ENCODE data around the gene ITGA7.
A peak's percentile ranks its signal among the peaks of the same experiment; 100 is the strongest.
"Not testable (repeated sequence)": the region's sequence is repeated elsewhere in the genome, so short reads cannot be mapped to it uniquely, and the experiment has no call there.

ITGA7 gene

DNA sequence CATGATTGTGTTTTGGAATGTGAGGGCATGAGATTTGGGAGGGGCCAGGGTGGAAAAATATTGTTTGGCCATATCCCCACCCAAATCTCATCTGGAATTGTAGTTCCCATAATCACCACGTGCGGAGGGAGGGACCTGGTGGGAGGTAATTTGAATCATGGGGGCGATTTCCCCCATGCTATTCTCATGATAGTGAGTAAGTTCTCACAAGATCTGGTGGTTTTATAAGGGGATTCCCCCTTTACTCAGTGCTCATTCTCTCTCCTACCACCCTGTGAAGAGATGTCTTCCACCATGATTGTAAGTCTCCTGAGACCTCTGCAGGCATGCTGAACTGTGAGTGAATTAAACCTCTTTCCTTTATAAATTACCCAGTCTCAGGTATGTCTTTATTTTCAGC, 55.4 kb downstream of the ITGA7 start:
- Histone ChIP-seq H3K36me3 (ENCODE audit: control insufficient read depth in 5 of 5, insufficient read depth in 5 of 5, low read length in 5 of 5) (no peaks in the 10 kb centered on the region), H3K27ac (ENCODE audit: low read depth, low read length) (no peak overlapping the region), H3K9ac (ENCODE audit: low read length in 5 of 5) (no peak overlapping the region), H3K27me3 (ENCODE audit: control insufficient read depth in 5 of 5, insufficient read depth in 4 of 5, low read length in 5 of 5) (no peaks in the 10 kb centered on the region), H3K9me3 (ENCODE audit: control insufficient read depth in 5 of 5, low read length in 5 of 5) (no peaks in the 10 kb centered on the region), H3K4me1 (ENCODE audit: control insufficient read depth in 5 of 5, insufficient read depth in 5 of 5, low read length in 5 of 5) (peaks cover 0 to 6% (median 0%) of the 10 kb centered on the region in 5 donors), H3K4me3 (ENCODE audit: low read depth in 1 of 5, low read length in 5 of 5) (no peak overlapping the region)

- peaks cover 2 to 10% (median 6%) of the 10 kb centered on the region in 5 donors for H3K4me1 ChIP-seq (ENCODE audit: control insufficient read depth in 5 of 5, insufficient read depth in 5 of 5, low read length in 5 of 5)
- H3K9ac ChIP-seq (ENCODE audit: low read length in 5 of 5), result no peak overlapping the region
- H3K27me3 ChIP-seq (ENCODE audit: control insufficient read depth in 5 of 5, insufficient read depth in 4 of 5, low read length in 5 of 5), result no peaks in the 10 kb centered on the region
- no peaks in the 10 kb centered on the region for H3K36me3 ChIP-seq (ENCODE audit: control insufficient read depth in 5 of 5, insufficient read depth in 5 of 5, low read length in 5 of 5)
- H3K27ac ChIP-seq (ENCODE audit: low read depth, low read length), result no peak overlapping the region
- H3K4me3 ChIP-seq (ENCODE audit: low read depth in 1 of 5, low read length in 5 of 5), result no peak overlapping the region
- H3K9me3 ChIP-seq (ENCODE audit: control insufficient read depth in 5 of 5, low read length in 5 of 5), result no peaks in the 10 kb centered on the region
Measured at GRCh38 chr12:55651299-55651683, 56.4 kb downstream of the ITGA7 start.

DNA sequence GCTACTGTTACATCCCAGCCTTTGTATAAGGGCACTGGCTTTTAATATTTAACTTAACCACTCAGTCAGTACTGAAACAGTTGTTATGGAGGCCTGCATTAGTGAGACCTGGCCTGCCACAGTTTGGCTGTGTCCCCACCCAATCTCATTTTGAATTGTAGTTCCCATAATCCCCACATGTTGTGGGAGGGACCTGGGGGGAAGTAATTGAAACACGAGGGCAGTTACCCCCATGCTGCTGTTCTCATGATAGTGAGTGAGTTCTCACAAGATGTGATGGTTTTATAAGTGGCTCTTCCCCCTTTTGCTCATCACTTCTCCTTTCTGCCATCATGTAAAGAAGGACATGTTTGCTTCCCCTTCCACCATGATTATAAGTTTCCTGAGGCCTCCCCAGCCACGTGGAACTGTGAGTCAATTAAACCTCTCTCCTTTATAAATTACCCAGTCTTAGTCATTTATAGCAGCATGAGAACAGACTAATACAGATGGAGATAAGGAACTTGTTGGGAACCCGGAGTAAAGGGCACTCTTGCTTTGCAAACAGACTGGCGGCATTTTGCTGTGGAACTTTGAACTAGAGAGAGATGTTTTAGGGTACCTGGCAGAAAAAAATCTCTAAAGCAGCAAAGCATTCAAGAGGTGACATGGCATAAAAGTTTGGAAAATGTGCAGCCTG, 56.9 kb downstream of the ITGA7 start:
- H3K27me3 ChIP-seq (ENCODE audit: control insufficient read depth in 5 of 5, insufficient read depth in 4 of 5, low read length in 5 of 5); H3K36me3 ChIP-seq (ENCODE audit: control insufficient read depth in 5 of 5, insufficient read depth in 5 of 5, low read length in 5 of 5); H3K27ac ChIP-seq (ENCODE audit: low read depth, low read length); H3K9ac ChIP-seq (ENCODE audit: low read length in 5 of 5); H3K4me3 ChIP-seq (ENCODE audit: low read depth in 1 of 5, low read length in 5 of 5); H3K9me3 ChIP-seq (ENCODE audit: control insufficient read depth in 5 of 5, low read length in 5 of 5): not testable (repeated sequence)
- H3K4me1 ChIP-seq (ENCODE audit: control insufficient read depth in 5 of 5, insufficient read depth in 5 of 5, low read length in 5 of 5), result peaks cover 2 to 13% (median 9%) of the 10 kb centered on the region in 5 donors

- Histone ChIP-seq H3K4me3 (ENCODE audit: low read depth in 1 of 5, low read length in 5 of 5) (peak overlapping the region in 2 of 5 donors; percentile 42 to 60), H3K9me3 (ENCODE audit: control insufficient read depth in 5 of 5, low read length in 5 of 5) (no peaks in the 10 kb centered on the region), H3K27ac (ENCODE audit: low read depth, low read length) (no peak overlapping the region), H3K4me1 (ENCODE audit: control insufficient read depth in 5 of 5, insufficient read depth in 5 of 5, low read length in 5 of 5) (peaks cover 2 to 17% (median 10%) of the 10 kb centered on the region in 5 donors), H3K36me3 (ENCODE audit: control insufficient read depth in 5 of 5, insufficient read depth in 5 of 5, low read length in 5 of 5) (no peaks in the 10 kb centered on the region), H3K9ac (ENCODE audit: low read length in 5 of 5) (peak overlapping the region in 1 of 5 donors; percentile 35), H3K27me3 (ENCODE audit: control insufficient read depth in 5 of 5, insufficient read depth in 4 of 5, low read length in 5 of 5) (no peaks in the 10 kb centered on the region)
Measured at GRCh38 chr12:55647027-55647426, 60.7 kb downstream of the ITGA7 start.

DNA sequence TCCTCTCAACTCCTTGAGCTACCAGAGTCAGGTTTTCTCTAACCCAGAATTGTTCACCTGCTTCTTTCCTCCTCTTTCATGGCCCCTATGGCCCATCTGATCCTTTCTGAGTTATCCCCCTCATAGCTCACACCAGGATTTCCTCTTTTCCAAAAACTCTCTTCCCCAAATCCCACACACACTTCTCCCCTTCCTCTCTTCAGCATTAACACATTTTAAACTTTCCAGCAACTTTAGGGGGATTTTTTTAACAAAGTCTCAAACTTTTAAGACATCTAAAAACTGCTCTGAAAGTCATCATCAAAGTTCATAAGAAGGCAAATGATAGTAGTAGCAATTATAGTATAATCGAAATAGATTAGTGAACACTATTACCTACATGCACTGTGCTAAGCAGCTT, 63.1 kb downstream of the ITGA7 start:
- Histone ChIP-seq H3K4me1 (ENCODE audit: control insufficient read depth in 5 of 5, insufficient read depth in 5 of 5, low read length in 5 of 5) (peaks cover 2 to 17% (median 13%) of the 10 kb centered on the region in 5 donors), H3K4me3 (ENCODE audit: low read depth in 1 of 5, low read length in 5 of 5) (no peak overlapping the region), H3K9me3 (ENCODE audit: control insufficient read depth in 5 of 5, low read length in 5 of 5) (no peaks in the 10 kb centered on the region), H3K36me3 (ENCODE audit: control insufficient read depth in 5 of 5, insufficient read depth in 5 of 5, low read length in 5 of 5) (no peaks in the 10 kb centered on the region), H3K9ac (ENCODE audit: low read length in 5 of 5) (no peak overlapping the region), H3K27ac (ENCODE audit: low read depth, low read length) (no peak overlapping the region), H3K27me3 (ENCODE audit: control insufficient read depth in 5 of 5, insufficient read depth in 4 of 5, low read length in 5 of 5) (no peaks in the 10 kb centered on the region)

- no peak overlapping the region for H3K4me3 ChIP-seq (ENCODE audit: low read depth in 1 of 5, low read length in 5 of 5)
- H3K36me3 ChIP-seq (ENCODE audit: control insufficient read depth in 5 of 5, insufficient read depth in 5 of 5, low read length in 5 of 5), result no peaks in the 10 kb centered on the region
- no peak overlapping the region for H3K27ac ChIP-seq (ENCODE audit: low read depth, low read length)
- no peak overlapping the region for H3K9ac ChIP-seq (ENCODE audit: low read length in 5 of 5)
- peaks cover 2 to 17% (median 13%) of the 10 kb centered on the region in 5 donors for H3K4me1 ChIP-seq (ENCODE audit: control insufficient read depth in 5 of 5, insufficient read depth in 5 of 5, low read length in 5 of 5)
- peaks cover 0 to 5% (median 0%) of the 10 kb centered on the region in 5 donors for H3K27me3 ChIP-seq (ENCODE audit: control insufficient read depth in 5 of 5, insufficient read depth in 4 of 5, low read length in 5 of 5)
- H3K9me3 ChIP-seq (ENCODE audit: control insufficient read depth in 5 of 5, low read length in 5 of 5), result no peaks in the 10 kb centered on the region
Measured at GRCh38 chr12:55642669-55643068, 65.0 kb downstream of the ITGA7 start.

DNA sequence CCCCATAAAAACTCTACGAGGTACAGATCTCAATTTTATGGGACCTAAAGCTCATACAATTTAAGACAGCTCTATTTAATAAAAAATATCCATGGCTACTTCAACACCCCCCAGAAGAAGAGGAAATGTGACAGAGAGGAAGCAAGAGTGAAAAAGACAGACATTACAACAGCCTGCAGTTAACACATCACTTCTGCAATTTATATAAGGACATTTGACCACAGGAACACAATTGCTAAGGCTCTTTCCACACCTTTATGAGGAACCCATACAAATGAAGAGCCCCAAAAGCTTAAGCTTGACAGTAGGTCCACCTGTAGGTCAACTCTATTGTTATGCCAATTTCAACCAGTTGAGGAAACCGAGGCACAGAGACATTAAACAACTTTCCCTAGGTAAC, 65.4 kb downstream of the ITGA7 start:
- Histone ChIP-seq H3K9me3 (ENCODE audit: control insufficient read depth in 5 of 5, low read length in 5 of 5) (no peaks in the 10 kb centered on the region), H3K9ac (ENCODE audit: low read length in 5 of 5) (no peak overlapping the region), H3K27me3 (ENCODE audit: control insufficient read depth in 5 of 5, insufficient read depth in 4 of 5, low read length in 5 of 5) (peaks cover 0 to 5% (median 0%) of the 10 kb centered on the region in 5 donors), H3K4me1 (ENCODE audit: control insufficient read depth in 5 of 5, insufficient read depth in 5 of 5, low read length in 5 of 5) (peaks cover 2 to 17% (median 13%) of the 10 kb centered on the region in 5 donors), H3K27ac (ENCODE audit: low read depth, low read length) (no peak overlapping the region), H3K4me3 (ENCODE audit: low read depth in 1 of 5, low read length in 5 of 5) (no peak overlapping the region), H3K36me3 (ENCODE audit: control insufficient read depth in 5 of 5, insufficient read depth in 5 of 5, low read length in 5 of 5) (no peaks in the 10 kb centered on the region)

DNA sequence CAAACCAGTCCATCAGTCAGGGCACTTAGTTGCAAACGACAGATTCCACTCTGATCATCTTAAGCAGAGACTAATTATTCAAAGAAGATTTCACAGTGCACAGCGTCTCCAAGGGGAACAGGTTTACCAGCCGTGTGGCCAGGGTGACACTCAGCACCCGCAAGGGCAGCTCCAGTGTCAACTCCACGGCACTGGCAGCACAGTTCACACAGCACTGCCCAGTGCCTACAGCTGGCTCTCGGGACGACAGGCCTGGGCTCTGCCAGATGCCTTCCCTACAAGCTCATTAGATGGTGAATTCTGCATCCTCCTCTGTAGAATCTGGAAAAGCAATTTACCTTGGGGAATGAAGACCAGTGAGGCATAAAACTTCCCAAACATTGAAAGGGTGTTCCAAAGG, 66.1 kb downstream of the ITGA7 start:
- no peak overlapping the region for H3K27ac ChIP-seq (ENCODE audit: low read depth, low read length)
- H3K4me3 ChIP-seq (ENCODE audit: low read depth in 1 of 5, low read length in 5 of 5), result no peak overlapping the region
- H3K36me3 ChIP-seq (ENCODE audit: control insufficient read depth in 5 of 5, insufficient read depth in 5 of 5, low read length in 5 of 5), result no peaks in the 10 kb centered on the region
- H3K4me1 ChIP-seq (ENCODE audit: control insufficient read depth in 5 of 5, insufficient read depth in 5 of 5, low read length in 5 of 5), result peaks cover 2 to 12% (median 7%) of the 10 kb centered on the region in 5 donors
- H3K9ac ChIP-seq (ENCODE audit: low read length in 5 of 5), result no peak overlapping the region
- H3K27me3 ChIP-seq (ENCODE audit: control insufficient read depth in 5 of 5, insufficient read depth in 4 of 5, low read length in 5 of 5), result peaks cover 0 to 8% (median 0%) of the 10 kb centered on the region in 5 donors
- H3K9me3 ChIP-seq (ENCODE audit: control insufficient read depth in 5 of 5, low read length in 5 of 5), result no peaks in the 10 kb centered on the region

DNA sequence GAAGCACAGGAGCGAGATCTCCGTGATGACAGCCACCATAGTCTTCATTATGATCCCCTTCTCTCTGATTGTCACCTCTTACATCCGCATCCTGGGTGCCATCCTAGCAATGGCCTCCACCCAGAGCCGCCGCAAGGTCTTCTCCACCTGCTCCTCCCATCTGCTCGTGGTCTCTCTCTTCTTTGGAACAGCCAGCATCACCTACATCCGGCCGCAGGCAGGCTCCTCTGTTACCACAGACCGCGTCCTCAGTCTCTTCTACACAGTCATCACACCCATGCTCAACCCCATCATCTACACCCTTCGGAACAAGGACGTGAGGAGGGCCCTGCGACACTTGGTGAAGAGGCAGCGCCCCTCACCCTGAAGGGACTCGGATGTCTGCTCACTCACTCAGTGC, 70.2 kb downstream of the ITGA7 start:
- no peaks in the 10 kb centered on the region for H3K36me3 ChIP-seq (ENCODE audit: control insufficient read depth in 5 of 5, insufficient read depth in 5 of 5, low read length in 5 of 5)
- H3K27ac ChIP-seq (ENCODE audit: low read depth, low read length), result no peak overlapping the region
- peaks cover 0 to 8% (median 0%) of the 10 kb centered on the region in 5 donors for H3K27me3 ChIP-seq (ENCODE audit: control insufficient read depth in 5 of 5, insufficient read depth in 4 of 5, low read length in 5 of 5)
- H3K9me3 ChIP-seq (ENCODE audit: control insufficient read depth in 5 of 5, low read length in 5 of 5), result no peaks in the 10 kb centered on the region
- H3K4me1 ChIP-seq (ENCODE audit: control insufficient read depth in 5 of 5, insufficient read depth in 5 of 5, low read length in 5 of 5), result peaks cover 0 to 5% (median 0%) of the 10 kb centered on the region in 5 donors
- no peak overlapping the region for H3K9ac ChIP-seq (ENCODE audit: low read length in 5 of 5)
- no peak overlapping the region for H3K4me3 ChIP-seq (ENCODE audit: low read depth in 1 of 5, low read length in 5 of 5)

- Histone ChIP-seq H3K4me3 (ENCODE audit: low read depth in 1 of 5, low read length in 5 of 5) (no peak within 1 kb of the TSS), H3K27me3 (ENCODE audit: control insufficient read depth in 5 of 5, insufficient read depth in 4 of 5, low read length in 5 of 5) (peaks cover 0 to 8% (median 0%) of the 10 kb centered on the region in 5 donors), H3K9ac (ENCODE audit: low read length in 5 of 5) (no peak within 1 kb of the TSS), H3K36me3 (ENCODE audit: control insufficient read depth in 5 of 5, insufficient read depth in 5 of 5, low read length in 5 of 5) (no peaks in the 10 kb centered on the region), H3K4me1 (ENCODE audit: control insufficient read depth in 5 of 5, insufficient read depth in 5 of 5, low read length in 5 of 5) (peaks cover 0 to 3% (median 0%) of the 10 kb centered on the region in 5 donors), H3K9me3 (ENCODE audit: control insufficient read depth in 5 of 5, low read length in 5 of 5) (no peaks in the 10 kb centered on the region), H3K27ac (ENCODE audit: low read depth, low read length) (no peak within 1 kb of the TSS)
Measured at GRCh38 chr12:55636853-55637252, 70.9 kb downstream of the ITGA7 start, which contains the start of gene OR10P1. Gene OR10P1 (plus strand): TSS chr12:55636892. CDS start chr12:55636892, 0 bp downstream.

Measured in subcutaneous abdominal adipose tissue (tissue), 5 donors.